Keratinocyte (primary cell): Measurements from ENCODE around the gene IL1RAPL1. TPM values are rescaled to one million over a fixed set of nuclear protein-coding genes. Genes with fewer than 3 reads are reported as not detected.

Source experiments
- DNase-seq: peaks from one replicate; pipeline ENCODE4 v3.0.0-alpha.2; 2011; ENCODE audit warnings: low read depth, missing footprints, low spot score
- FAIRE-seq: peaks from 2 replicates; lab custom pipeline; 2011; peaks lifted over from hg19 to GRCh38; lab: Jason Lieb, UNC
- H2AFZ ChIP-seq: 2 replicates; pipeline ENCODE4 v1.6.0; 2012; ENCODE audit warnings: low read length, control low read depth, inconsistent platforms; ENCODE audit not compliant: control insufficient read depth
- H3K27ac ChIP-seq: 2 replicates; pipeline ENCODE4 v1.5.1; 2011; ENCODE audit warnings: low read length; ENCODE audit not compliant: control insufficient read depth, insufficient read depth
- H3K27me3 ChIP-seq: 3 replicates; pipeline ENCODE4 v1.6.0; 2011; ENCODE audit warnings: low read length; ENCODE audit not compliant: control insufficient read depth, insufficient read depth; ENCODE audit errors: extremely low read depth
- H3K36me3 ChIP-seq, 2 experiments: 2 replicates in 1 of 2; 3 replicates in 1 of 2; pipeline ENCODE4 v1.5.1; 2011; ENCODE audit warnings: low read length in 2 of 2, mild to moderate bottlenecking in 1 of 2; ENCODE audit not compliant: control insufficient read depth in 2 of 2, insufficient read depth in 2 of 2; ENCODE audit errors: extremely low read depth in 1 of 2
- H3K4me1 ChIP-seq: 3 replicates; pipeline ENCODE4 v1.5.1; 2011; ENCODE audit warnings: low read length; ENCODE audit not compliant: control insufficient read depth, insufficient read depth; ENCODE audit errors: extremely low read depth
- H3K4me2 ChIP-seq: 3 replicates; pipeline ENCODE4 v1.6.0; 2011; ENCODE audit warnings: low read depth, low read length; ENCODE audit not compliant: control insufficient read depth, insufficient read depth; ENCODE audit errors: extremely low read depth
- H3K4me3 ChIP-seq, 3 experiments: fragments of 200-600 bp in 1 of 3; sonication (generic) in 1 of 3; 2 replicates in 2 of 3; 3 replicates in 1 of 3; pipeline ENCODE4 v1.5.1; 2011 to 2016; ENCODE audit warnings: low read length in 3 of 3, mild to moderate bottlenecking in 3 of 3, control low read depth in 2 of 3, inconsistent platforms in 1 of 3, low read depth in 1 of 3, mixed read lengths in 1 of 3, mixed run types in 1 of 3, moderate library complexity in 1 of 3; ENCODE audit not compliant: control insufficient read depth in 2 of 3, insufficient read depth in 2 of 3; ENCODE audit errors: extremely low read depth in 1 of 3
- H3K79me2 ChIP-seq: 2 replicates; pipeline ENCODE4 v1.6.0; 2012; ENCODE audit warnings: low read length; ENCODE audit not compliant: control insufficient read depth, insufficient read depth
- H3K9ac ChIP-seq: 3 replicates; pipeline ENCODE4 v1.6.0; 2011; ENCODE audit warnings: low read length; ENCODE audit not compliant: control insufficient read depth, insufficient read depth; ENCODE audit errors: extremely low read depth
- H3K9me1 ChIP-seq: 3 replicates; pipeline ENCODE4 v1.6.0; 2011; ENCODE audit warnings: low read length; ENCODE audit not compliant: control insufficient read depth, insufficient read depth; ENCODE audit errors: extremely low read depth
- H3K9me3 ChIP-seq: 2 replicates; pipeline ENCODE4 v1.5.1; 2012; ENCODE audit warnings: low read depth, low read length; ENCODE audit not compliant: control insufficient read depth
- H4K20me1 ChIP-seq: 3 replicates; pipeline ENCODE4 v1.6.0; 2011; ENCODE audit warnings: low read length; ENCODE audit not compliant: control insufficient read depth, insufficient read depth; ENCODE audit errors: extremely low read depth
- CTCF ChIP-seq, 3 experiments: IDR thresholded peaks in 1 of 3; conservative IDR thresholded peaks in 1 of 3; optimal IDR thresholded peaks in 1 of 3; 2 replicates in 2 of 3; 3 replicates in 1 of 3; pipeline versions ENCODE3 to v1.5.1; 2011; ENCODE audit warnings: low read length in 3 of 3, mild to moderate bottlenecking in 3 of 3, moderate library complexity in 2 of 3, control low read depth in 1 of 3, inconsistent platforms in 1 of 3; ENCODE audit not compliant: insufficient read depth in 2 of 3; ENCODE audit errors: extremely low read depth in 1 of 3
- EZH2 ChIP-seq: IDR thresholded peaks from one replicate; pipeline ENCODE4 v1.6.1; 2012; ENCODE audit warnings: inconsistent platforms, mild to moderate bottlenecking, low read length, moderate library complexity
- dilution Hi-C: fragments of 300-500 bp; cut with MboI; formaldehyde crosslinking; loops from one replicate; pipeline ENCODE4 v1.7.0; 2020; ENCODE audit warnings: low sequenced_read_pairs; ENCODE audit not compliant: extremely low pct_ligation_motif_present
- polyA plus RNA-seq, 5 experiments: library from polyadenylated mRNA; depleted of rRNA in 3 of 5; stranded (reverse) in 3 of 5; stranded (forward) in 1 of 5; unstranded in 1 of 5; fragments of >200 nt; gene quantifications; 1 replicate in 1 of 5; 2 replicates in 3 of 5; 3 replicates in 1 of 5; pipeline versions ENCODE4 v1.2.1 to v1.2.3, GENCODE V29; 2011 to 2012; ENCODE audit warnings: missing spikeins in 2 of 5, low read depth in 1 of 5, low replicate concordance in 1 of 5

Gene IL1RAPL1
- polyA plus RNA-seq, 1 donor (not counting 4 experiments of a cell fraction or from before 2014, with no cell fraction given) = 2.8 TPM

- dilution Hi-C loops = no loop called here
- Histone ChIP-seq H3K9ac (peak overlapping the region; percentile 56), H3K4me2 (peak overlapping the region; percentile 72), H3K4me1 (peaks cover 22% of the 10 kb centered on the region), H3K9me3 (no peaks in the 10 kb centered on the region), H3K36me3 (no peaks in the 10 kb centered on the region), H4K20me1 (no peaks in the 10 kb centered on the region), H3K4me3 (peak overlapping the region in 2 of 3 experiments; percentile 24 to 41), H3K79me2 (peaks cover 7% of the 10 kb centered on the region), H2AFZ (peak overlapping the region; percentile 20), H3K9me1 (no peaks in the 10 kb centered on the region), H3K27me3 (no peaks in the 10 kb centered on the region), H3K27ac (peak overlapping the region; percentile 97)
- DNase-seq = peak; percentile 11
- TF ChIP-seq EZH2 = no peak
- no peak for TF ChIP-seq CTCF (optimal IDR thresholded peaks at IDR 0.05 in 1 of 3, IDR thresholded peaks at IDR 0.05 in 1 of 3, conservative IDR thresholded peaks at IDR 0.05 in 1 of 3; ENCODE audit: extremely low read depth in 1 of 3, insufficient read depth in 2 of 3, low read length in 3 of 3)
- peak; percentile 63 for FAIRE-seq
These were observed 1074.0 kb downstream of the IL1RAPL1 start for GRCh38 chrX:29661290-29661689.

GRCh38 chrX:29662101-29662500, 1074.9 kb downstream of the IL1RAPL1 start:
- peak; percentile 69 for DNase-seq
- H3K79me2 ChIP-seq = peaks cover 7% of the 10 kb centered on the region
- FAIRE-seq = peak; percentile 92
- H3K9ac ChIP-seq = peak overlapping the region; percentile 59
- dilution Hi-C loops = no loop called here
- peaks cover 22% of the 10 kb centered on the region for H3K4me1 ChIP-seq
- H3K4me2 ChIP-seq = peak overlapping the region; percentile 72
- H3K27me3 ChIP-seq = no peaks in the 10 kb centered on the region
- H3K9me1 ChIP-seq = no peaks in the 10 kb centered on the region
- TF ChIP-seq EZH2 (no peak), CTCF (optimal IDR thresholded peaks at IDR 0.05 in 1 of 3, IDR thresholded peaks at IDR 0.05 in 1 of 3, conservative IDR thresholded peaks at IDR 0.05 in 1 of 3; ENCODE audit: extremely low read depth in 1 of 3, insufficient read depth in 2 of 3, low read length in 3 of 3) (no peak)
- no peaks in the 10 kb centered on the region for H3K36me3 ChIP-seq
- H3K9me3 ChIP-seq = no peaks in the 10 kb centered on the region
- H3K27ac ChIP-seq = peak overlapping the region; percentile 97
- H3K4me3 ChIP-seq = no peak overlapping the region
- H4K20me1 ChIP-seq = no peaks in the 10 kb centered on the region
- H2AFZ ChIP-seq = no peak overlapping the region
